Measurements from ENCODE around the gene GARNL3. TPM values are rescaled to one million over a fixed set of nuclear protein-coding genes. Genes with fewer than 3 reads are reported as not detected.

The GARNL3 gene
- total RNA-seq, 2 experiments from 2014 or later = 0.63 to 1.8 TPM

DNA sequence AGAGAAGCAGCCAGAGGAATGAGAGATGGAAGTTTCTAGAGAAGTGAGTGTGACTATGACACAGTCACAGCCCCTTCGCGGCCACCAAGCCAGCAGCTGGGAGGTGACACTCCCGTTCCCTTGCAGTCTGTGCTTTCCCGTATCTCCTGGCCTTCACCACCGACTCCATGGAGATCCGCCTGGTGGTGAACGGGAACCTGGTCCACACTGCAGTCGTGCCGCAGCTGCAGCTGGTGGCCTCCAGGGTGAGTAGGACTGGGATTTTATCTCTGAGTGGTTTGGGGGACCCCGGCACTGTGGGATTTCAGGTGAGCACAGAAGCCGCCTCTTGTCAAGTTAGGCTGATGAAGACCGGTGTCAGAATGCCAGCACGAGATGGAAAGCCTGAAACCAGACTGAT lies 120.3 kb downstream of the GARNL3 start:
- H3K9me3 ChIP-seq (ENCODE audit: control insufficient read depth in 1 of 2, insufficient read depth in 1 of 2, low read length in 2 of 2) = peaks cover 7 to 8% of the 10 kb centered on the region in 2 experiments
- no peaks in the 10 kb centered on the region for H3K36me3 ChIP-seq (ENCODE audit: insufficient read depth, low read length)
- no peak overlapping the region for H3K4me3 Mint-ChIP-seq
- no peak overlapping the region for H3K4me3 ChIP-seq (ENCODE audit: low read length)
- ATAC-seq (ENCODE audit: poor library complexity) (no peak), DNase-seq (no peak)
- ChIA-PET CTCF (no interaction called here), POLR2A (no interaction called here)
- H3K27me3 Mint-ChIP-seq = peaks cover 83% of the 10 kb centered on the region
- peaks cover 23% of the 10 kb centered on the region for H3K4me1 ChIP-seq (ENCODE audit: insufficient read depth, low read length)
- no peak overlapping the region for H3K27ac Mint-ChIP-seq
- TF ChIP-seq, protein P1, sequence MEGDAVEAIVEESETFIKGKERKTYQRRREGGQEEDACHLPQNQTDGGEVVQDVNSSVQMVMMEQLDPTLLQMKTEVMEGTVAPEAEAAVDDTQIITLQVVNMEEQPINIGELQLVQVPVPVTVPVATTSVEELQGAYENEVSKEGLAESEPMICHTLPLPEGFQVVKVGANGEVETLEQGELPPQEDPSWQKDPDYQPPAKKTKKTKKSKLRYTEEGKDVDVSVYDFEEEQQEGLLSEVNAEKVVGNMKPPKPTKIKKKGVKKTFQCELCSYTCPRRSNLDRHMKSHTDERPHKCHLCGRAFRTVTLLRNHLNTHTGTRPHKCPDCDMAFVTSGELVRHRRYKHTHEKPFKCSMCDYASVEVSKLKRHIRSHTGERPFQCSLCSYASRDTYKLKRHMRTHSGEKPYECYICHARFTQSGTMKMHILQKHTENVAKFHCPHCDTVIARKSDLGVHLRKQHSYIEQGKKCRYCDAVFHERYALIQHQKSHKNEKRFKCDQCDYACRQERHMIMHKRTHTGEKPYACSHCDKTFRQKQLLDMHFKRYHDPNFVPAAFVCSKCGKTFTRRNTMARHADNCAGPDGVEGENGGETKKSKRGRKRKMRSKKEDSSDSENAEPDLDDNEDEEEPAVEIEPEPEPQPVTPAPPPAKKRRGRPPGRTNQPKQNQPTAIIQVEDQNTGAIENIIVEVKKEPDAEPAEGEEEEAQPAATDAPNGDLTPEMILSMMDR (IDR thresholded peaks at IDR 0.05) = no peak
- intact Hi-C loops (cut with DNase I, micrococcal nuclease) = loop anchor here (5.0 kb wide), 2 partner anchors 67 to 398 kb away; partner anchors contain the start of genes LRSAM1 (in 1 of the 2) and RPL12 (in 1 of the 2)
- H3K36me3 Mint-ChIP-seq (ENCODE audit: low read depth) = no peaks in the 10 kb centered on the region
- no peaks in the 10 kb centered on the region for H3K9me3 Mint-ChIP-seq
- no peak overlapping the region for H3K27ac ChIP-seq (ENCODE audit: low read depth in 1 of 2, low read length in 2 of 2)
- peaks cover 60 to 74% of the 10 kb centered on the region in 2 experiments for H3K27me3 ChIP-seq (ENCODE audit: control insufficient read depth in 1 of 2, insufficient read depth in 2 of 2, low read length in 2 of 2)
- peaks cover 20% of the 10 kb centered on the region for H3K4me1 Mint-ChIP-seq (ENCODE audit: low read depth)

DNA sequence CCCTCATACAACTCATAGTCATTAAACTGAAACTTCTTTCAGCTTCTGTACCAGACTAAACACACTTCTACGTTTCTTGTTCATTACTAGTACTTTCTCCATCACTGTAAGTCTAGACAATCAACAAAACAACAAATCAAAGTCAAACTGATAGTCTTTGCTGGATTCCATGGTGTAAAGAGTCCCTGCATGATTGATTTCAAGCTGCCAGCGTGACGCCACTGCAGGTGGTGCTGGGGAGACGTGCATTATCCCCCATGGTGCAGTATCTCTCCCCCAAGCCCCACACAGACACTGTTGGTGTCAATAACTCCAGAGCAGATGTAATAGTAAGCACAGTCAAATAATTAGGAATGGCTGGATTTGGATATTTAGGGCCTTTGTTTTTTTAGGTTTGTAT lies 121.7 kb downstream of the GARNL3 start:
- intact Hi-C loops (cut with DNase I, micrococcal nuclease) = loop anchor here (5.0 kb wide), 2 partner anchors 66 to 399 kb away; partner anchors contain the start of genes LRSAM1 (in 1 of the 2) and RPL12 (in 1 of the 2)
- Mint-ChIP-seq H3K4me1 (ENCODE audit: low read depth) (peaks cover 26% of the 10 kb centered on the region), H3K9me3 (no peaks in the 10 kb centered on the region), H3K36me3 (ENCODE audit: low read depth) (no peaks in the 10 kb centered on the region), H3K27ac (no peak overlapping the region), H3K27me3 (peaks cover 80% of the 10 kb centered on the region), H3K4me3 (no peak overlapping the region)
- TF ChIP-seq, protein P1 (IDR thresholded peaks at IDR 0.05) = no peak
- Histone ChIP-seq H3K36me3 (ENCODE audit: insufficient read depth, low read length) (no peaks in the 10 kb centered on the region), H3K27ac (ENCODE audit: low read depth in 1 of 2, low read length in 2 of 2) (no peak overlapping the region), H3K4me1 (ENCODE audit: insufficient read depth, low read length) (peaks cover 23% of the 10 kb centered on the region), H3K4me3 (ENCODE audit: low read length) (no peak overlapping the region), H3K9me3 (ENCODE audit: control insufficient read depth in 1 of 2, insufficient read depth in 1 of 2, low read length in 2 of 2) (peaks cover 0 to 8% of the 10 kb centered on the region in 2 experiments), H3K27me3 (ENCODE audit: control insufficient read depth in 1 of 2, insufficient read depth in 2 of 2, low read length in 2 of 2) (peaks cover 63 to 75% of the 10 kb centered on the region in 2 experiments)
- ATAC-seq (ENCODE audit: poor library complexity) (no peak), DNase-seq (no peak)
- ChIA-PET CTCF (no interaction called here), POLR2A (no interaction called here)

DNA sequence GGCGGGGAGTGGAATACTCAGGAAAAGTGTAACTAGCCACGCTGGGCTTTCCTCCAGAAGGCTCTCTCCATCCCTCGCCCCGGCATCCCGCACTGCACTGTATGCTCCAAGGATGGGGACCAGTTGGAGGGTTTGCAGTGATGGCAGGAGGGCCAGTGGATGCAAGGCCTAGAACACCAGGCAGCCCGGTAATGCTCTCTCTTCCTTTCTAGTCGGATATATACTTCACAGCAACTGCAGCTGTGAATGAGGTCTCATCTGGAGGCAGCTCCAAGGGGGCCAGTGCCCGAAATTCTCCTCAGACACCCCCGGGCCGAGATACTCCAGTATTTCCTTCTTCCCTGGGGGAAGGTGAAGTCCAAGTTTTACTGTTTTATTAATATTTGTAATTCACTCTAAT lies 122.4 kb downstream of the GARNL3 start:
- Mint-ChIP-seq H3K4me1 (ENCODE audit: low read depth) (peaks cover 26% of the 10 kb centered on the region), H3K36me3 (ENCODE audit: low read depth) (no peaks in the 10 kb centered on the region), H3K27ac (no peak overlapping the region), H3K27me3 (peaks cover 84% of the 10 kb centered on the region), H3K4me3 (no peak overlapping the region), H3K9me3 (no peaks in the 10 kb centered on the region)
- no peak overlapping the region for H3K27ac ChIP-seq (ENCODE audit: low read depth in 1 of 2, low read length in 2 of 2)
- H3K4me1 ChIP-seq (ENCODE audit: insufficient read depth, low read length) = peaks cover 23% of the 10 kb centered on the region
- H3K9me3 ChIP-seq (ENCODE audit: control insufficient read depth in 1 of 2, insufficient read depth in 1 of 2, low read length in 2 of 2) = peaks cover 0 to 8% of the 10 kb centered on the region in 2 experiments
- POLR2A ChIA-PET = interaction anchor here (1.6 to 2.5 kb wide), 3 partner anchors 10 to 401 kb away, joined by 9 to 25 read pairs (median 19); partner anchors contain the start of genes LRSAM1, RPL12 and SLC2A8
- TF ChIP-seq, protein P1 (IDR thresholded peaks at IDR 0.05) = no peak
- ATAC-seq (ENCODE audit: poor library complexity) (no peak), DNase-seq (no peak)
- CTCF ChIA-PET = interaction anchor here (0.7 to 1.8 kb wide), 2 partner anchors 26 to 172 kb away, joined by 3 to 5 read pairs; no protein-coding TSS in a partner anchor
- intact Hi-C loops (cut with DNase I, micrococcal nuclease) = loop anchor here (5.0 kb wide), 2 partner anchors 65 to 400 kb away; partner anchors contain the start of genes LRSAM1 (in 1 of the 2) and RPL12 (in 1 of the 2)
- no peak overlapping the region for H3K4me3 ChIP-seq (ENCODE audit: low read length)
- H3K27me3 ChIP-seq (ENCODE audit: control insufficient read depth in 1 of 2, insufficient read depth in 2 of 2, low read length in 2 of 2) = peaks cover 66 to 76% of the 10 kb centered on the region in 2 experiments
- H3K36me3 ChIP-seq (ENCODE audit: insufficient read depth, low read length) = no peaks in the 10 kb centered on the region

Measured in CD4-positive, alpha-beta T cell (primary cell).